CD4-positive, alpha-beta T cell treated with Interleukin-4 for 1 hour (primary cell): ENCODE measurements around the gene RRP36.
"Not testable (repeated sequence)": the region's sequence is repeated elsewhere in the genome, so short reads cannot be mapped to it uniquely, and the experiment has no call there.

Experiments
- DNase-seq, 2 donors: peaks; one replicate each; pipeline ENCODE4 v3.0.0-alpha.2; 2020 to 2022

Gene RRP36

GRCh38 chr6:43040542-43041257 lies 19.3 kb downstream of the RRP36 start:
- no peak for DNase-seq

DNA sequence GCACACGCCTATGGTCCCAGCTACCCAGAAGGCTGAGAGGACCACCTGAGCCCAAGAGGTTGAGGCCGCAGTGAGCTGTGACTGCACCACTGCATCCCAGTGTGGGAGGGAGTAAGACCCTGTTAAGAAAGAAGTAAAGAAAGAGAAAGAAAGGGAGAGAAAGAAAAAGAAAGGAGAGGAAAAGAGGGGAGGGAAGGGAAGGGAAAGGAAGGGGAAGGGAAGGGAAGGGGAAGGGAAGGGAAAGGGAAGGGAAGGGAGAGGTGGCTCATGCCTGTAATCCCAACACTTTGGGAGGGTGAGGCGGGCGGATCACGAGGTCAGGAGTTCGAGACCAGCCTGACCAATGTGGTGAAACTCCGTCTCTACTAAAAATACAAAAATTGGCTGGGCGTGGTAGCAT lies 20.1 kb downstream of the RRP36 start:
- not testable (repeated sequence) for DNase-seq

DNA sequence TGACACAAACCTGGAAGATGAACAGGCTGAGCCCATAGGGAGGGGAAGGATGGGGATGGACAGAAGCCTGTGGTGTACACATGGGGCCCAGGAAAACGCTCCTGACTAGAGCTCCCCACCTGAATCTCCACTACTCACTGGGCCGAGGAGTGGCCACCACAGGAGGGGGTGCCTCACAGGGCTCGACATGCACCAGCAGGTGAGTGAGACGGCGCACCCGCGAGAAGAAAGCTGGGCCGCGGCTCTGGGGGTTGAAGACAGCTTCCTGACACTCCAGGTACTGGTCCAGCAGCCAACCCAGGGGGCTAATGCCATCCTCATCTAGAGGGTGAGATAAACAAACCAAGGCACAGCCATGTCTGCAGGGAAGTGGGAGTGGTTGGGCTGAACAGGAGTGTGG lies 21.9 kb downstream of the RRP36 start:
- DNase-seq, result no peak

DNA sequence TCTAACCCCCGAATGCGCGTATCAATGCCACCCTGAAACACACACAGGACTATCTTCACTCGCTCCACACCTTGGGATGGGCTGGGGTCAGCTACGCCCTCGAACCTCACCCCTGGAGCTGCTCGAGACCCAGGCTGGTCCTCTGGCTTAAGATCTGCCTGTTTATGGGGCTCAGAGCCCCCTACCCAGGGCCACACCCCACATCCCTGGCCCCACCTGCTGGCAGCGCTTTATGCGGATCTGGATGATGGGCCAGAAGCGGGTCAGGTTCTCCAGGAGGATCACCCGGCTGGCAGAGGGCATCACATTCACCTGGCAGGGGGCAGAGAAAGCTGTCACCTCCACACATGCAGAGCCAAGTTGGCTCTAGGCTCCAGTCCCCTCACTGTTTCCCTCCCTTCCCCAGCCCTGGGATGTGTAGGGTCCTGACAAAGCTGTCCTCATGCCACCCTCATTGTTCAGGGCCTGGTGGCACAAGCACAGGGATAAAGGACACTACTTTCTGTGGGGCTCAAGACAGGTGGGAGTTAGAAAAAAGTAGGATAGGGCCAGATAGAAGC lies 24.0 kb downstream of the RRP36 start:
- DNase-seq, result no peak

GRCh38 chr6:43047998-43048397 lies 26.6 kb downstream of the RRP36 start:
- no peak for DNase-seq

- no peak for DNase-seq
These were observed 29.6 kb downstream of the RRP36 start for GRCh38 chr6:43050981-43051380.

- no peak for DNase-seq
These were observed 30.9 kb downstream of the RRP36 start for GRCh38 chr6:43052225-43052841.

- no peak for DNase-seq
These were observed 31.6 kb downstream of the RRP36 start for GRCh38 chr6:43052842-43053544.

DNA sequence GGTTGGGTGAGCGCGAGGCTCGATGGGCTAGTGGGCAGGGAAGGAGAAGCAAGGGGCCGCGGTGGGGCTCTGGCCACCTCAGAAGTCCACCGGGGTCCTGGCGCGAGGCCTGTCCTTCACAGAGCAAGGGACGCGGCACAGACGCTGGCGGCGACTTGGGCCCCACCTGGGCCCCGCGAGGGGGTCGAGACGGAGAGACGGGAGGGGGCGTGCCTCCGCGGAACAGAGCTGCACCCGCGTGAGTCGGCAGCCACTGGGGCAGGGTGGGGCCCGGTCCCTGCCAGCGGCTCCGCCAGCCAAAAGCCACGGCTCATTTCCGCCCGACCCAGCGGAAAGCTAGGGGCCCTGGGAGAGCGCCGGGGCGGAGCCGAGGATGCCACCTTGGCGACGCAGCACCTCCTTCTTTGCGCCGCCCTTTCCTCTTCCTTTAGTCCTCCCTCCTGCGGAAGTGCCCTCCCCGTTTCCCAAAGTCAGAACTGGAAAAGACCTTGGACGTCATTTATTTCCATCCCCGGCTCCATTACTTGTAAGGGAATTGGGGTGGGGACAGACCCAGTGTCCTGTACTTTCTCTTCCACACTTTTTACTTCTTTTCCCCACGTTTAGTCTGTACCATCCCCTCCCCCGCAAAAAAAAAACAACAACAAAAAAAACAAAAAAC lies 32.3 kb downstream of the RRP36 start, which contains the start of gene CUL7:
CUL7 (minus strand) TSS at position 307 of the 661 bp plus-strand sequence. CDS start 1,063 bp downstream, outside the sequence.
- peak; percentile 88 to 91 for DNase-seq

GRCh38 chr6:43054206-43054943 lies 33.0 kb downstream of the RRP36 start:
- no peak for DNase-seq

DNA sequence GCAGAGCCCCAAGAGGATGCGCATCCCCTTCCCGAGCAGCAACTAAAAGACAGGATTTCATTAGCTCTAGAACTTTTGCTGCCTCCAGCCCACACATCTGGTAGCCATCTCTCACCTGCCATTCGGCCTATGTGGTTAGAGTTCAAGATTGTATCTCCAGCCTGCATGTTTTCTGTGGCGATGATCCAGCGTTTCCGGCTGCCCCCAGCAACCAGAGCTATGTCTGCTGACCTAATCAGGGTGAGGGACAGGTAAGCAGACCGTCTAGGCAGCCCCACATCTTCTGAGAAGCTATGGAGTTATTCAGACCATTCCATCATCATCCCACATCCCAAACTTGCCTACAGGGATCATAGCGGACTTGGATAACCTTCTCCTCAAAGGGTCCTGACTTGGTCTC lies 34.5 kb downstream of the RRP36 start:
- DNase-seq, result no peak

DNA sequence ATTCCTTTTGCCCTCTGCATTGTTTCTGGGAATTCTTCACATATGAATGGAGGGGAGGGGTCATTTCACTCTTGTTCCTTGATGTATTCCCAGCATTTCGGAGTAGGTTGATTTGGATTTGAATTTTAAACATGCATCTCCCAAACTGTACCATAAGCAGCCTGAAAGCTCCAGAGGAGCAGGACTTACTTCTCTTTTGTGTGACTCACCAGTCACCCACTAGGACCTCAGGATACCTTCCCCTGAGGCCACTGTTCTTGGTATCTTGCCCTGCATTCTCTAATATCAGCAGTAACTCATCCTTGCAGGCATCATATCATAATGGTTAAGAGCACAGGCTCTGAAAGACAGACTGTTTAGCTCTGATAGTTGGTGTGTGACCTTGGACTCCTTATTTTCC lies 37.1 kb downstream of the RRP36 start:
- no peak for DNase-seq

- peak; percentile 99 for DNase-seq
These were observed 38.0 kb downstream of the RRP36 start, which contains the start of the genes KLC4 and MRPL2 for GRCh38 chr6:43059168-43060033. Gene KLC4 (plus strand): TSS chr6:43059631. CDS start chr6:43061336, 1,705 bp downstream. Gene MRPL2 (minus strand): TSS chr6:43059434. CDS start chr6:43059381, 53 bp downstream.

- DNase-seq, result no peak
These were observed 38.8 kb downstream of the RRP36 start for GRCh38 chr6:43060034-43060754.

DNA sequence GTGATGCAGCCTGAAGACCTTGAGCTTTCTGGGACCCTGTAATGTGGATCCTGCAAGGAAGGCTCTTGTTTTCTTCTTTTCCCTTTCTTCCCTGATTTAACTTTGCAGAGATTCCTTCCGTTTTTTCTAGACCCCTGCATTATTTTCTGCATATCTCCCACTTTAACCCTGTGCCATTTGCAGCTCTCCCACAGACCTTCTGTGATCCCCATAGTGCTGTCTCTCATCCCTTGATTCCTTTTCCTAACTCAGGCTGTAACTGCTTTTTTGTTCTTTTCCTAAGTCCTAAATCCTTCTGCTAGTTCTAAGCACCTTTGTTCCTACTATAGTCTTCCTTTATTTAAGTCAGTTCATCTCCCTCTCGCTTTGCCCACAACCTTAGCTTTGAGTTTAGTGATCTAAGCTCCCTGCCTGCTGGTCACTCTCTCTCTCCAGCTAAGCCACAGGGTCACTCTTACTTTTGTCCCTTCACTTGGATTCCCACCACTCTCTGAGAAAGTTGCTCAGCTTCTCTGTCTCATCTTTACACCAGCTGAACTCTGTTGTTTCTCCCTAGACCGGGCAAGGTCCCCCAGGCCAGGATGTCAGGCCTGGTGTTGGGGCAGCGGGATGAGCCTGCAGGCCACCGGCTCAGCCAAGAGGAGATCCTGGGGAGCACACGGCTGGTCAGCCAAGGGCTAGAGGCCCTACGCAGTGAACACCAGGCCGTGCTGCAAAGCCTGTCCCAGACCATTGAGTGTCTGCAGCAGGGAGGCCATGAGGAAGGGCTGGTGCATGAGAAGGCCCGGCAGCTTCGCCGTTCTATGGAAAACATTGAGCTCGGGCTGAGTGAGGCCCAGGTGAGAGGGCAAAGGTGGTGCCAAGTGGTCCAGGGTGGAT lies 39.6 kb downstream of the RRP36 start:
- DNase-seq, result no peak

DNA sequence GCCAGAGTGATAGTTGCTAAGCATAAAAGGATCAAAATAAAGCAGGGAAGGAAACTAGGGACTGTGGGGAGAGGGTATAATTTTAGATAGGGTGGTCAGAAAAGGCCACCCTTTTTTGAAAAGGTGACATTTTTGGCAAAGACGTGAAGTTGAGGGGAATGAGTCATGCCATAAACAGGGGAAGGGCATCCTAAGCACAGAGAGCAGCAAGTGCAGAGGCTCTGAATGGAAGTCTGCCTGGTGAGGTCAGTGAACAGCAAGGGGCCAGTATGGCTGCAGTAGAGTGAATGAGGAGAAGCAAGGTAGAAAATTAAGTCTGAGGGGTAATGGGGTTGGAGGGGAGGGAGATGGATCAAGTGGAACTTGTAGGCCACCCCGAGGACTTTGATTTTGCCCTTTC lies 40.4 kb downstream of the RRP36 start:
- no peak for DNase-seq

DNA sequence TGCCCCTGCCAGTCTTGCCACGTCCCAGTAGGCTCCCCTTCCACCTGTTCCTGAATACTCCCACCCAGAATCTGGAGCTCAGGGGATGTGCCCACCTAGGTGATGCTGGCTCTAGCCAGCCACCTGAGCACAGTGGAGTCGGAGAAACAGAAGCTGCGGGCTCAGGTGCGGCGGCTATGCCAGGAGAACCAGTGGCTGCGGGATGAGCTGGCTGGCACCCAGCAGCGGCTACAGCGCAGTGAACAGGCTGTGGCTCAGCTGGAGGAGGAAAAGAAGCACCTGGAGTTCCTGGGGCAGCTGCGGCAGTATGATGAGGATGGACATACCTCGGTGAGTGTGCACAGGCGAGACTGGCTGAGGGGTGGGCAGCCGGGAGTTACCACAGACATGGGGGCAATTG lies 41.4 kb downstream of the RRP36 start:
- no peak for DNase-seq

- peak in 1 of 2 donors; percentile 41 for DNase-seq
These were observed 48.7 kb downstream of the RRP36 start for GRCh38 chr6:43070028-43070632.
